Measurements from ENCODE around the gene SH3RF3.
A peak's percentile ranks its signal among the peaks of the same experiment; 100 is the strongest.

SH3RF3 gene

GRCh38 chr2:109266998-109267854 lies 138.2 kb downstream of the SH3RF3 start:
- DNase-seq, result no peak

- no peak for DNase-seq
Measured at GRCh38 chr2:109268916-109269315, 139.9 kb downstream of the SH3RF3 start.

GRCh38 chr2:109269706-109270504 lies 140.9 kb downstream of the SH3RF3 start:
- no peak for DNase-seq

- DNase-seq, result peak; percentile 45
Measured at GRCh38 chr2:109270505-109271312, 141.7 kb downstream of the SH3RF3 start.

GRCh38 chr2:109271920-109272319 lies 142.9 kb downstream of the SH3RF3 start:
- no peak for DNase-seq

- no peak for DNase-seq
Measured at GRCh38 chr2:109272461-109272860, 143.5 kb downstream of the SH3RF3 start.

GRCh38 chr2:109275120-109276012 lies 146.4 kb downstream of the SH3RF3 start:
- peak; percentile 92 for DNase-seq

- DNase-seq, result no peak
Measured at GRCh38 chr2:109277406-109277805, 148.4 kb downstream of the SH3RF3 start.

- no peak for DNase-seq
Measured at GRCh38 chr2:109279243-109279860, 150.3 kb downstream of the SH3RF3 start.

- DNase-seq, result no peak
Measured at GRCh38 chr2:109280804-109281203, 151.8 kb downstream of the SH3RF3 start.

- DNase-seq, result no peak
Measured at GRCh38 chr2:109282360-109282759, 153.4 kb downstream of the SH3RF3 start.

- no peak for DNase-seq
Measured at GRCh38 chr2:109282865-109283264, 153.9 kb downstream of the SH3RF3 start.

GRCh38 chr2:109284826-109285225 lies 155.8 kb downstream of the SH3RF3 start:
- DNase-seq, result no peak

- no peak for DNase-seq
Measured at GRCh38 chr2:109285244-109285651, 156.2 kb downstream of the SH3RF3 start.

GRCh38 chr2:109287413-109287812 lies 158.4 kb downstream of the SH3RF3 start:
- no peak for DNase-seq

- no peak for DNase-seq
Measured at GRCh38 chr2:109287838-109288237, 158.8 kb downstream of the SH3RF3 start.

- no peak for DNase-seq
Measured at GRCh38 chr2:109288544-109289368, 159.8 kb downstream of the SH3RF3 start.

GRCh38 chr2:109289504-109290222 lies 160.7 kb downstream of the SH3RF3 start:
- no peak for DNase-seq

GRCh38 chr2:109290887-109291643 lies 162.1 kb downstream of the SH3RF3 start:
- DNase-seq, result peak; percentile 73
